Measurements from ENCODE around the gene PDCD4. TPM values are rescaled to one million over a fixed set of nuclear protein-coding genes. Genes with fewer than 3 reads are reported as not detected.
A peak's percentile ranks its signal among the peaks of the same experiment; 100 is the strongest.

The PDCD4 gene
- total and polyA plus RNA-seq, 2 of the 13 experiments (the other 11 are each of a cell fraction or from before 2014, with no cell fraction given), result 22.8 to 56.2 TPM

DNA sequence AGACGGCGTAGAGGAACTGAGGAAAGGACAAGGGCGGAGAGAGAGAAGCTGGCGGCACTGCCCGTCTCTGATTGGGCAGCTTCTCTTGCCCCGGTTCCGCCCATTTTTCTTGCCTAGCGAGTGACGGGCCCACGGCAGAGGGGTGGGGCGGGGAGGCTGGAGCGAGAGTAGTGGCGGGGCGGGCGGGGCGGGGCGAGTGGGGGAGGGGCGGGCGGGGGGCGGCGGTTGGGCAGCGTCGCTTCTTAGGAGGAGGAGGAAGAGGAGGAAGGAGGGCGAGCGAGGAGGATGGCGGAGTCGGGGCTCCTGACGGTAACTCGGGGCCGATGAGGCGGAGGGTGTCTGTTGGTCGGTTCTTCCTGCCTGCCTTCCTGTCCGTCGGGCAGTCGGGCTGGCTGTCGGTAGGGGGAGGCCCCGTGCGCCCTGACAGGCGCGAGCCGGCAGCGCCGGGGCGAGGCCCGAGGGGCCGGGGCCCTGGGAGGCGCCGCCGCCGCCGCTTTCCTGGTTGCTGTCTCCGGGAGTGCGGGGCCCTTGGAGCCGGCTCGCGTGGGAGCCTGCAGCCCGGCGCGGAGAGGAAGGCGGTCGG is 47.7 kb downstream of the PDCD4 start, which contains the start of gene SHOC2 (continued):
- TF ChIP-seq, protein P1, sequence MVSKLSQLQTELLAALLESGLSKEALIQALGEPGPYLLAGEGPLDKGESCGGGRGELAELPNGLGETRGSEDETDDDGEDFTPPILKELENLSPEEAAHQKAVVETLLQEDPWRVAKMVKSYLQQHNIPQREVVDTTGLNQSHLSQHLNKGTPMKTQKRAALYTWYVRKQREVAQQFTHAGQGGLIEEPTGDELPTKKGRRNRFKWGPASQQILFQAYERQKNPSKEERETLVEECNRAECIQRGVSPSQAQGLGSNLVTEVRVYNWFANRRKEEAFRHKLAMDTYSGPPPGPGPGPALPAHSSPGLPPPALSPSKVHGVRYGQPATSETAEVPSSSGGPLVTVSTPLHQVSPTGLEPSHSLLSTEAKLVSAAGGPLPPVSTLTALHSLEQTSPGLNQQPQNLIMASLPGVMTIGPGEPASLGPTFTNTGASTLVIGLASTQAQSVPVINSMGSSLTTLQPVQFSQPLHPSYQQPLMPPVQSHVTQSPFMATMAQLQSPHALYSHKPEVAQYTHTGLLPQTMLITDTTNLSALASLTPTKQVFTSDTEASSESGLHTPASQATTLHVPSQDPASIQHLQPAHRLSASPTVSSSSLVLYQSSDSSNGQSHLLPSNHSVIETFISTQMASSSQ (IDR thresholded peaks at IDR 0.05; ENCODE audit: low read depth), result 0 out of 2 replicates have a peak, but pooled peaks have one; percentile 5
- TF ChIP-seq, protein P1 (CRISPR knock-in tag; IDR thresholded peaks at IDR 0.05; ENCODE audit: borderline replicate concordance), result no peak
- TF ChIP-seq SALL2 (CRISPR knock-in tag; IDR thresholded peaks at IDR 0.05) (no peak), HMGXB4 (CRISPR knock-in tag; IDR thresholded peaks at IDR 0.05; ENCODE audit: borderline replicate concordance in 1 of 2, low read depth in 1 of 2) (no peak), ZSCAN31 (CRISPR knock-in tag; IDR thresholded peaks at IDR 0.05; ENCODE audit: low read depth) (no peak), CREB1 (IDR thresholded peaks at IDR 0.05) (no peak), CREB1 (CRISPR knock-in tag; IDR thresholded peaks at IDR 0.05) (no peak), ZBTB1 (CRISPR knock-in tag; IDR thresholded peaks at IDR 0.05; ENCODE audit: borderline replicate concordance) (no peak), LCORL (IDR thresholded peaks at IDR 0.05) (no peak), LCORL (CRISPR knock-in tag; IDR thresholded peaks at IDR 0.05) (no peak), ZBTB38 (CRISPR knock-in tag; IDR thresholded peaks at IDR 0.05) (no peak), PCBP2 (optimal IDR thresholded peaks at IDR 0.05; ENCODE audit: low read depth, low read length, poor library complexity, severe bottlenecking) (no peak), U2AF1 (optimal IDR thresholded peaks at IDR 0.05; ENCODE audit: low read depth, low read length) (no peak), HOXD1 (CRISPR knock-in tag; IDR thresholded peaks at IDR 0.05) (no peak), ZNF430 (CRISPR knock-in tag; IDR thresholded peaks at IDR 0.05) (peak; percentile 34; the same call in 1 of the 2 replicates)
- TF ChIP-seq, protein P2, sequence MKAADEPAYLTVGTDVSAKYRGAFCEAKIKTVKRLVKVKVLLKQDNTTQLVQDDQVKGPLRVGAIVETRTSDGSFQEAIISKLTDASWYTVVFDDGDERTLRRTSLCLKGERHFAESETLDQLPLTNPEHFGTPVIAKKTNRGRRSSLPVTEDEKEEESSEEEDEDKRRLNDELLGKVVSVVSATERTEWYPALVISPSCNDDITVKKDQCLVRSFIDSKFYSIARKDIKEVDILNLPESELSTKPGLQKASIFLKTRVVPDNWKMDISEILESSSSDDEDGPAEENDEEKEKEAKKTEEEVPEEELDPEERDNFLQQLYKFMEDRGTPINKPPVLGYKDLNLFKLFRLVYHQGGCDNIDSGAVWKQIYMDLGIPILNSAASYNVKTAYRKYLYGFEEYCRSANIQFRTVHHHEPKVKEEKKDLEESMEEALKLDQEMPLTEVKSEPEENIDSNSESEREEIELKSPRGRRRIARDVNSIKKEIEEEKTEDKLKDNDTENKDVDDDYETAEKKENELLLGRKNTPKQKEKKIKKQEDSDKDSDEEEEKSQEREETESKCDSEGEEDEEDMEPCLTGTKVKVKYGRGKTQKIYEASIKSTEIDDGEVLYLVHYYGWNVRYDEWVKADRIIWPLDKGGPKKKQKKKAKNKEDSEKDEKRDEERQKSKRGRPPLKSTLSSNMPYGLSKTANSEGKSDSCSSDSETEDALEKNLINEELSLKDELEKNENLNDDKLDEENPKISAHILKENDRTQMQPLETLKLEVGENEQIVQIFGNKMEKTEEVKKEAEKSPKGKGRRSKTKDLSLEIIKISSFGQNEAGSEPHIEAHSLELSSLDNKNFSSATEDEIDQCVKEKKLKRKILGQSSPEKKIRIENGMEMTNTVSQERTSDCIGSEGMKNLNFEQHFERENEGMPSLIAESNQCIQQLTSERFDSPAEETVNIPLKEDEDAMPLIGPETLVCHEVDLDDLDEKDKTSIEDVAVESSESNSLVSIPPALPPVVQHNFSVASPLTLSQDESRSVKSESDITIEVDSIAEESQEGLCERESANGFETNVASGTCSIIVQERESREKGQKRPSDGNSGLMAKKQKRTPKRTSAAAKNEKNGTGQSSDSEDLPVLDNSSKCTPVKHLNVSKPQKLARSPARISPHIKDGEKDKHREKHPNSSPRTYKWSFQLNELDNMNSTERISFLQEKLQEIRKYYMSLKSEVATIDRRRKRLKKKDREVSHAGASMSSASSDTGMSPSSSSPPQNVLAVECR (CRISPR knock-in tag; IDR thresholded peaks at IDR 0.05; ENCODE audit: borderline replicate concordance), result no peak
- TF ChIP-seq, protein P3, sequence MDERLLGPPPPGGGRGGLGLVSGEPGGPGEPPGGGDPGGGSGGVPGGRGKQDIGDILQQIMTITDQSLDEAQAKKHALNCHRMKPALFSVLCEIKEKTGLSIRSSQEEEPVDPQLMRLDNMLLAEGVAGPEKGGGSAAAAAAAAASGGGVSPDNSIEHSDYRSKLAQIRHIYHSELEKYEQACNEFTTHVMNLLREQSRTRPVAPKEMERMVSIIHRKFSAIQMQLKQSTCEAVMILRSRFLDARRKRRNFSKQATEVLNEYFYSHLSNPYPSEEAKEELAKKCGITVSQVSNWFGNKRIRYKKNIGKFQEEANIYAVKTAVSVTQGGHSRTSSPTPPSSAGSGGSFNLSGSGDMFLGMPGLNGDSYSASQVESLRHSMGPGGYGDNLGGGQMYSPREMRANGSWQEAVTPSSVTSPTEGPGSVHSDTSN (CRISPR knock-in tag; IDR thresholded peaks at IDR 0.05), result 0 out of 2 replicates have a peak, but pooled peaks have one; percentile 6
